Erythroblast (primary cell): ENCODE data around the gene IMMP2L.
"Not testable (repeated sequence)": the region's sequence is repeated elsewhere in the genome, so short reads cannot be mapped to it uniquely, and the experiment has no call there.

Experiments used
- DNase-seq, 2 experiments: peaks; one replicate each; lab custom pipeline; 2025; lab: John Stamatoyannopoulos, UW
- GATA1 ChIP-seq: IDR thresholded peaks from 2 replicates; pipeline ENCODE4 v1.6.1; 2011; ENCODE audit warnings: low read depth, mild to moderate bottlenecking, control low read depth, low read length, moderate library complexity
- POLR2A ChIP-seq: IDR thresholded peaks from 2 replicates; pipeline ENCODE4 v1.6.1; 2011; ENCODE audit warnings: mild to moderate bottlenecking, low read length

The IMMP2L gene

GRCh38 chr7:110719741-110720140 lies 842.6 kb downstream of the IMMP2L start:
- no peak for DNase-seq

GRCh38 chr7:110718503-110719205 lies 843.6 kb downstream of the IMMP2L start:
- TF ChIP-seq GATA1: no peak
- TF ChIP-seq POLR2A: no peak
- DNase-seq: no peak

More at GRCh38 chr7:110719741-110720140, 842.6 kb downstream of the IMMP2L start:
- no peak for TF ChIP-seq POLR2A
- no peak for TF ChIP-seq GATA1

- TF ChIP-seq GATA1 (no peak), POLR2A (no peak)
- DNase-seq: no peak
These were observed 858.1 kb downstream of the IMMP2L start for GRCh38 chr7:110704225-110704624.

GRCh38 chr7:110698576-110698975 lies 863.7 kb downstream of the IMMP2L start:
- no peak for TF ChIP-seq POLR2A
- no peak for TF ChIP-seq GATA1
- no peak for DNase-seq

GRCh38 chr7:110693344-110693743 lies 868.9 kb downstream of the IMMP2L start:
- TF ChIP-seq POLR2A: no peak

GRCh38 chr7:110688908-110689307 lies 873.4 kb downstream of the IMMP2L start:
- no peak for TF ChIP-seq POLR2A
- no peak for DNase-seq

More at GRCh38 chr7:110693344-110693743, 868.9 kb downstream of the IMMP2L start:
- no peak for DNase-seq

- DNase-seq: no peak
- no peak for TF ChIP-seq GATA1
- TF ChIP-seq POLR2A: no peak
These were observed 876.4 kb downstream of the IMMP2L start for GRCh38 chr7:110685899-110686298.

- no peak for TF ChIP-seq GATA1
- TF ChIP-seq POLR2A: no peak
- DNase-seq: no peak
These were observed 880.4 kb downstream of the IMMP2L start for GRCh38 chr7:110681941-110682340.

GRCh38 chr7:110677405-110677804 lies 884.9 kb downstream of the IMMP2L start:
- TF ChIP-seq GATA1: no peak
- TF ChIP-seq POLR2A: no peak
- DNase-seq: no peak

GRCh38 chr7:110676785-110677184 lies 885.5 kb downstream of the IMMP2L start:
- TF ChIP-seq POLR2A (no peak), GATA1 (no peak)
- DNase-seq: no peak

- TF ChIP-seq GATA1 (no peak), POLR2A (no peak)
- DNase-seq: no peak
These were observed 886.7 kb downstream of the IMMP2L start for GRCh38 chr7:110675383-110676103.

- DNase-seq: no peak
- TF ChIP-seq GATA1: no peak
- no peak for TF ChIP-seq POLR2A
These were observed 889.1 kb downstream of the IMMP2L start for GRCh38 chr7:110673148-110673547.

GRCh38 chr7:110669410-110669809 lies 892.9 kb downstream of the IMMP2L start:
- no peak for DNase-seq
- TF ChIP-seq GATA1 (no peak), POLR2A (no peak)

- DNase-seq: no peak
- TF ChIP-seq GATA1: no peak
- TF ChIP-seq POLR2A: no peak
These were observed 897.5 kb downstream of the IMMP2L start for GRCh38 chr7:110664803-110665202.

- not testable (repeated sequence) for DNase-seq
These were observed 901.7 kb downstream of the IMMP2L start for GRCh38 chr7:110660637-110661036.
